ENCODE results near the gene RAD51B.

RAD51B gene

DNA sequence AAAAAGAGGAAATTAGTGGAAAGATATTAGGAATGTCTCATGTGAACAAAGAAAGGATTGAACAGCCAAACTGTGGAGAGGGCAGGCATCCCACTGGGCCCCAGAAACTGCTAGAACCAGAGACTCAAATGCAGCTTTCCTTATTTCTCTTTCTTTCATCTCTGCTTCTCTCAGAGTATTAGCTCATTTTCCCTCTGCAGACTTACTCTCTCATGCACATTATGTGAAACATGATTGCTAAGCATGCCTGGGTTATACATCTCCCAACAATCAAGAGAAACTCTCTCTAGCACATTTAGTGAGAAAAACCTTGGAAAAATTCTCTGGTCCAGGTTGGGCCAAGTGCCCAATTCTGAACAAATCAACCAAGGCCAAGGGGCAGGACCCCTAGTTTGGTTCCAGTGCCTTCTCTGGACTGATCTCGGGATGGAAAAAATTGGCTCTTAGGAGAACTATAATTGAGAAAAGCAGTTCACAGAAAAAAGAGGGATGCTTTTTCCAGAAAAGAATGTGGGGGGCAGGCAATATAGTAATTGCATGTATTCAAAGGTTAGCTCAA, 313.1 kb downstream of the RAD51B start (continued):
- TF ChIP-seq RBAK (tag by site-specific recombination; IDR thresholded peaks at IDR 0.05) (no peak), ZNF146 (tag by site-specific recombination; IDR thresholded peaks at IDR 0.05) (no peak), ZNF292 (tag by site-specific recombination; IDR thresholded peaks at IDR 0.05; ENCODE audit: borderline replicate concordance, low read depth) (no peak), ZNF354C (tag by site-specific recombination; IDR thresholded peaks at IDR 0.05; ENCODE audit: borderline replicate concordance, low read depth) (no peak), ZNF335 (tag by site-specific recombination; conservative IDR thresholded peaks at IDR 0.05) (no peak), ZBTB17 (tag by site-specific recombination; IDR thresholded peaks at IDR 0.05) (no peak)

- H3K9me3 ChIP-seq (ENCODE audit: control insufficient read depth, insufficient read depth, low read depth, low read length): no peaks in the 10 kb centered on the region
- POLR2A ChIA-PET: no interaction called here
- H3K4me1 ChIP-seq (ENCODE audit: control insufficient read depth, insufficient read depth, low read length): peaks cover 16% of the 10 kb centered on the region
- no peak overlapping the region for H3K27ac ChIP-seq (ENCODE audit: extremely low read depth, low read depth, low read length)
- no peaks in the 10 kb centered on the region for H3K36me3 ChIP-seq (ENCODE audit: control insufficient read depth in 2 of 2, insufficient read depth in 1 of 2, low read length in 2 of 2)
- no peak for TF ChIP-seq ZNF785 (tag by site-specific recombination; IDR thresholded peaks at IDR 0.05)
- TF ChIP-seq, protein P1, sequence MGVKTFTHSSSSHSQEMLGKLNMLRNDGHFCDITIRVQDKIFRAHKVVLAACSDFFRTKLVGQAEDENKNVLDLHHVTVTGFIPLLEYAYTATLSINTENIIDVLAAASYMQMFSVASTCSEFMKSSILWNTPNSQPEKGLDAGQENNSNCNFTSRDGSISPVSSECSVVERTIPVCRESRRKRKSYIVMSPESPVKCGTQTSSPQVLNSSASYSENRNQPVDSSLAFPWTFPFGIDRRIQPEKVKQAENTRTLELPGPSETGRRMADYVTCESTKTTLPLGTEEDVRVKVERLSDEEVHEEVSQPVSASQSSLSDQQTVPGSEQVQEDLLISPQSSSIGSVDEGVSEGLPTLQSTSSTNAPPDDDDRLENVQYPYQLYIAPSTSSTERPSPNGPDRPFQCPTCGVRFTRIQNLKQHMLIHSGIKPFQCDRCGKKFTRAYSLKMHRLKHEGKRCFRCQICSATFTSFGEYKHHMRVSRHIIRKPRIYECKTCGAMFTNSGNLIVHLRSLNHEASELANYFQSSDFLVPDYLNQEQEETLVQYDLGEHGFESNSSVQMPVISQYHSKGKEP (tag by site-specific recombination; IDR thresholded peaks at IDR 0.05): peak; percentile 33; the same call in 1 of the 2 replicates
- TF ChIP-seq, protein P2, sequence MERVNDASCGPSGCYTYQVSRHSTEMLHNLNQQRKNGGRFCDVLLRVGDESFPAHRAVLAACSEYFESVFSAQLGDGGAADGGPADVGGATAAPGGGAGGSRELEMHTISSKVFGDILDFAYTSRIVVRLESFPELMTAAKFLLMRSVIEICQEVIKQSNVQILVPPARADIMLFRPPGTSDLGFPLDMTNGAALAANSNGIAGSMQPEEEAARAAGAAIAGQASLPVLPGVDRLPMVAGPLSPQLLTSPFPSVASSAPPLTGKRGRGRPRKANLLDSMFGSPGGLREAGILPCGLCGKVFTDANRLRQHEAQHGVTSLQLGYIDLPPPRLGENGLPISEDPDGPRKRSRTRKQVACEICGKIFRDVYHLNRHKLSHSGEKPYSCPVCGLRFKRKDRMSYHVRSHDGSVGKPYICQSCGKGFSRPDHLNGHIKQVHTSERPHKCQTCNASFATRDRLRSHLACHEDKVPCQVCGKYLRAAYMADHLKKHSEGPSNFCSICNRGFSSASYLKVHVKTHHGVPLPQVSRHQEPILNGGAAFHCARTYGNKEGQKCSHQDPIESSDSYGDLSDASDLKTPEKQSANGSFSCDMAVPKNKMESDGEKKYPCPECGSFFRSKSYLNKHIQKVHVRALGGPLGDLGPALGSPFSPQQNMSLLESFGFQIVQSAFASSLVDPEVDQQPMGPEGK (tag by site-specific recombination; IDR thresholded peaks at IDR 0.05): no peak
- no peak for TF ChIP-seq ELK4 (IDR thresholded peaks at IDR 0.05; ENCODE audit: borderline replicate concordance, low read depth, low read length)
- no peak for TF ChIP-seq ZBTB20 (tag by site-specific recombination; IDR thresholded peaks at IDR 0.05)
- no peak overlapping the region for H3K4me3 ChIP-seq (ENCODE audit: low read depth, low read length)
- CTCF ChIA-PET: no interaction called here
Measured at GRCh38 chr14:68133856-68134255, 314.3 kb downstream of the RAD51B start.

- Histone ChIP-seq H3K4me1 (ENCODE audit: control insufficient read depth, insufficient read depth, low read length) (peaks cover 27% of the 10 kb centered on the region), H3K27ac (ENCODE audit: extremely low read depth, low read depth, low read length) (no peak overlapping the region), H3K4me3 (ENCODE audit: low read depth, low read length) (no peak overlapping the region), H3K36me3 (ENCODE audit: control insufficient read depth in 2 of 2, insufficient read depth in 1 of 2, low read length in 2 of 2) (no peaks in the 10 kb centered on the region), H3K9me3 (ENCODE audit: control insufficient read depth, insufficient read depth, low read depth, low read length) (no peaks in the 10 kb centered on the region)
- POLR2A ChIA-PET: no interaction called here
- CTCF ChIA-PET: no interaction called here
- TF ChIP-seq ZNF202 (tag by site-specific recombination; IDR thresholded peaks at IDR 0.05; ENCODE audit: borderline replicate concordance) (no peak), MYNN (tag by site-specific recombination; IDR thresholded peaks at IDR 0.05; ENCODE audit: borderline replicate concordance) (no peak), KLF7 (tag by site-specific recombination; IDR thresholded peaks at IDR 0.05; ENCODE audit: borderline replicate concordance) (no peak), SP3 (tag by site-specific recombination; IDR thresholded peaks at IDR 0.05) (no peak), ZBTB20 (tag by site-specific recombination; IDR thresholded peaks at IDR 0.05) (no peak), OVOL3 (tag by site-specific recombination; IDR thresholded peaks at IDR 0.05) (no peak), KLF10 (tag by site-specific recombination; IDR thresholded peaks at IDR 0.05) (no peak), ZNF366 (tag by site-specific recombination; conservative IDR thresholded peaks at IDR 0.05) (no peak), KLF16 (tag by site-specific recombination; IDR thresholded peaks at IDR 0.05) (no peak), ZNF18 (tag by site-specific recombination; IDR thresholded peaks at IDR 0.05) (no peak), ZFP37 (tag by site-specific recombination; IDR thresholded peaks at IDR 0.05) (no peak), ZNF280C (tag by site-specific recombination; IDR thresholded peaks at IDR 0.05) (no peak)
- TF ChIP-seq, protein P3, sequence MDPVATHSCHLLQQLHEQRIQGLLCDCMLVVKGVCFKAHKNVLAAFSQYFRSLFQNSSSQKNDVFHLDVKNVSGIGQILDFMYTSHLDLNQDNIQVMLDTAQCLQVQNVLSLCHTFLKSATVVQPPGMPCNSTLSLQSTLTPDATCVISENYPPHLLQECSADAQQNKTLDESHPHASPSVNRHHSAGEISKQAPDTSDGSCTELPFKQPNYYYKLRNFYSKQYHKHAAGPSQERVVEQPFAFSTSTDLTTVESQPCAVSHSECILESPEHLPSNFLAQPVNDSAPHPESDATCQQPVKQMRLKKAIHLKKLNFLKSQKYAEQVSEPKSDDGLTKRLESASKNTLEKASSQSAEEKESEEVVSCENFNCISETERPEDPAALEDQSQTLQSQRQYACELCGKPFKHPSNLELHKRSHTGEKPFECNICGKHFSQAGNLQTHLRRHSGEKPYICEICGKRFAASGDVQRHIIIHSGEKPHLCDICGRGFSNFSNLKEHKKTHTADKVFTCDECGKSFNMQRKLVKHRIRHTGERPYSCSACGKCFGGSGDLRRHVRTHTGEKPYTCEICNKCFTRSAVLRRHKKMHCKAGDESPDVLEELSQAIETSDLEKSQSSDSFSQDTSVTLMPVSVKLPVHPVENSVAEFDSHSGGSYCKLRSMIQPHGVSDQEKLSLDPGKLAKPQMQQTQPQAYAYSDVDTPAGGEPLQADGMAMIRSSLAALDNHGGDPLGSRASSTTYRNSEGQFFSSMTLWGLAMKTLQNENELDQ (tag by site-specific recombination; IDR thresholded peaks at IDR 0.05; ENCODE audit: low read depth): no peak
Measured at GRCh38 chr14:68135028-68135427, 315.4 kb downstream of the RAD51B start.

Data from HEK293 (cell line).